ENCODE results near the gene TJAP1. TPM values are rescaled to one million over a fixed set of nuclear protein-coding genes. Genes with fewer than 3 reads are reported as not detected.

The TJAP1 gene
- total and polyA plus RNA-seq, 10 donors: 13.5 to 40.0 (median 33.3) TPM

GRCh38 chr6:43452896-43453295 lies 24.5 kb upstream of the TJAP1 start:
- intact Hi-C loops (cut with DNase I; ENCODE audit: low total_unique reads): loop anchor here (5.0 kb wide), 1 partner anchor 54 kb away; no protein-coding TSS in a partner anchor
- Histone ChIP-seq H3K36me3 (peaks cover 0 to 56% (median 42%) of the 10 kb centered on the region in 6 donors), H3K27ac (no peak overlapping the region), H3K4me3 (no peak overlapping the region), H3K27me3 (replicated peaks in 1 of 7) (peaks cover 0 to 34% (median 22%) of the 10 kb centered on the region in 7 donors), H3K9me3 (no peaks in the 10 kb centered on the region), H3K4me1 (peaks cover 0 to 27% (median 20%) of the 10 kb centered on the region in 6 donors)
- TF ChIP-seq POLR2A (IDR thresholded peaks at IDR 0.05): no peak
- TF ChIP-seq, protein P1, sequence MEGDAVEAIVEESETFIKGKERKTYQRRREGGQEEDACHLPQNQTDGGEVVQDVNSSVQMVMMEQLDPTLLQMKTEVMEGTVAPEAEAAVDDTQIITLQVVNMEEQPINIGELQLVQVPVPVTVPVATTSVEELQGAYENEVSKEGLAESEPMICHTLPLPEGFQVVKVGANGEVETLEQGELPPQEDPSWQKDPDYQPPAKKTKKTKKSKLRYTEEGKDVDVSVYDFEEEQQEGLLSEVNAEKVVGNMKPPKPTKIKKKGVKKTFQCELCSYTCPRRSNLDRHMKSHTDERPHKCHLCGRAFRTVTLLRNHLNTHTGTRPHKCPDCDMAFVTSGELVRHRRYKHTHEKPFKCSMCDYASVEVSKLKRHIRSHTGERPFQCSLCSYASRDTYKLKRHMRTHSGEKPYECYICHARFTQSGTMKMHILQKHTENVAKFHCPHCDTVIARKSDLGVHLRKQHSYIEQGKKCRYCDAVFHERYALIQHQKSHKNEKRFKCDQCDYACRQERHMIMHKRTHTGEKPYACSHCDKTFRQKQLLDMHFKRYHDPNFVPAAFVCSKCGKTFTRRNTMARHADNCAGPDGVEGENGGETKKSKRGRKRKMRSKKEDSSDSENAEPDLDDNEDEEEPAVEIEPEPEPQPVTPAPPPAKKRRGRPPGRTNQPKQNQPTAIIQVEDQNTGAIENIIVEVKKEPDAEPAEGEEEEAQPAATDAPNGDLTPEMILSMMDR (IDR thresholded peaks at IDR 0.05 in 8 of 11, conservative IDR thresholded peaks at IDR 0.05 in 3 of 11): no peak
- TF ChIP-seq POLR2AphosphoS5 (IDR thresholded peaks at IDR 0.05): no peak
- no peak for DNase-seq
- WGBS, 5 donors: 88 to 96% (median 93%) methylated on average over 3 to 4 of the region's 4 CpGs

DNA sequence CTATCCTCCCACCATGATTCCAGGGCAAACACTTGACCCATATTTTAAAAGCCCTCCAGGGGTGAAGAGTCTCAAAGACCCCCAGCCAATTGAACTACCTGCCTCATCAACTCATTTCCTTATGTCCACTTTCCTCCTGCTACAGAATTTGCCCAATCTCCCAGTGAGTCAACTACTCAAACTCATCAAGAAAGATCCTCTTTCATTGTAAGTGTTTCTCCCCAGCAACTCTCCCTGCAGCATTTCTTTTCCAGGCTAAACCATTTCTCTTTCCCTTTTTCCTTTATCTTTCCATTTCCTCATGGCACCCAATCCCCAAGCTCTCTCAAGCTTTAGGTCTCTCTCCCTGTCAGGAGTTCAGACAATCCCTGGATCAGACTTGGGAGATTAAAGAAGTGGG lies 23.5 kb upstream of the TJAP1 start:
- intact Hi-C loops (cut with DNase I; ENCODE audit: low total_unique reads): loop anchor here (5.0 kb wide), 1 partner anchor 53 kb away; no protein-coding TSS in a partner anchor
- H3K27ac ChIP-seq: no peak overlapping the region
- no peak overlapping the region for H3K4me3 ChIP-seq
- peaks cover 0 to 27% (median 20%) of the 10 kb centered on the region in 6 donors for H3K4me1 ChIP-seq
- no peaks in the 10 kb centered on the region for H3K9me3 ChIP-seq
- H3K36me3 ChIP-seq: peaks cover 0 to 47% (median 33%) of the 10 kb centered on the region in 6 donors
- TF ChIP-seq POLR2A (IDR thresholded peaks at IDR 0.05): no peak
- no peak for TF ChIP-seq POLR2AphosphoS5 (IDR thresholded peaks at IDR 0.05)
- TF ChIP-seq, protein P1 (IDR thresholded peaks at IDR 0.05 in 8 of 11, conservative IDR thresholded peaks at IDR 0.05 in 3 of 11): no peak
- no peak for DNase-seq
- peaks cover 0 to 42% (median 26%) of the 10 kb centered on the region in 7 donors for H3K27me3 ChIP-seq (replicated peaks in 1 of 7)

DNA sequence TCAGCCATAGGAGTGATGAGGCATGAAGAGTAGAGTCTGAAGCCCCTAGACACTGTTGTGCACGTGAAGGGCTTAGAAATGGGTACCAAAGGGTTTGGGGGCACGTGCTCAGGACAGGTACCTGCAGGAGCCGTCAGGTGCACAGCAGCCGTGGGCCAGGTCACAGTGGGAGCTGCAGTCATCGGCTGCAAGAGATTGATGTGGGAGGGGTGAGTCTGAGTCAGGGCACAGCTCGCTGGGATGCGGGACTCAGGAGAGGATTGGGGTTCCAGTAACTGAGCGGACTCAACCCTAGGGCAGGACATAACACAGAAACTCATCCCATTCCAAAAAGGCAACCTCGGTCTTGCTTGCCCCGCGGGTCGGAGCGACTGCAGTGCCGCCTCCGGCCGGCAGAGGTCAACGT lies 23.1 kb upstream of the TJAP1 start:
- TF ChIP-seq, protein P1 (IDR thresholded peaks at IDR 0.05 in 8 of 11, conservative IDR thresholded peaks at IDR 0.05 in 3 of 11): peak; percentile 87 to 98 (median 95)
- peak; percentile 46 to 74 (median 62) for TF ChIP-seq POLR2AphosphoS5 (IDR thresholded peaks at IDR 0.05)
- no peak for TF ChIP-seq POLR2A (IDR thresholded peaks at IDR 0.05)
- H3K27ac ChIP-seq: peak overlapping the region in 2 of 8 donors; percentile 19 to 50
- peaks cover 0 to 27% (median 20%) of the 10 kb centered on the region in 6 donors for H3K4me1 ChIP-seq
- H3K4me3 ChIP-seq: peak overlapping the region; percentile 48 to 84 (median 58)
- H3K27me3 ChIP-seq (replicated peaks in 1 of 7): peaks cover 0 to 47% (median 26%) of the 10 kb centered on the region in 7 donors
- intact Hi-C loops (cut with DNase I; ENCODE audit: low total_unique reads): loop anchor here (5.0 kb wide), 1 partner anchor 53 kb away; no protein-coding TSS in a partner anchor
- no peaks in the 10 kb centered on the region for H3K9me3 ChIP-seq
- DNase-seq: peak; percentile 76
- peaks cover 0 to 42% (median 29%) of the 10 kb centered on the region in 6 donors for H3K36me3 ChIP-seq
- WGBS, 5 donors: 14 to 50% (median 20%) methylated on average over 8 to 17 of the region's 17 CpGs

GRCh38 chr6:43454696-43455530 lies 22.5 kb upstream of the TJAP1 start:
- Histone ChIP-seq H3K4me1 (peaks cover 0 to 27% (median 20%) of the 10 kb centered on the region in 6 donors), H3K27ac (peak overlapping the region in 3 of 8 donors; percentile 13 to 50 (median 19)), H3K4me3 (peak overlapping the region; percentile 48 to 84 (median 58)), H3K27me3 (replicated peaks in 1 of 7) (peaks cover 0 to 53% (median 26%) of the 10 kb centered on the region in 7 donors), H3K9me3 (no peaks in the 10 kb centered on the region), H3K36me3 (peaks cover 0 to 36% (median 22%) of the 10 kb centered on the region in 6 donors)
- DNase-seq: peak; percentile 95
- intact Hi-C loops (cut with DNase I; ENCODE audit: low total_unique reads): loop anchor here (5.0 kb wide), 1 partner anchor 52 kb away; no protein-coding TSS in a partner anchor
- WGBS, 5 donors: 1 to 4% (median 1%) methylated on average over 55 to 96 of the region's 97 CpGs
- TF ChIP-seq, protein P1 (IDR thresholded peaks at IDR 0.05 in 8 of 11, conservative IDR thresholded peaks at IDR 0.05 in 3 of 11): peak in 5 of 11 experiments; percentile 4 to 46 (median 17)
- no peak for TF ChIP-seq POLR2A (IDR thresholded peaks at IDR 0.05)
- TF ChIP-seq POLR2AphosphoS5 (IDR thresholded peaks at IDR 0.05): peak in 1 of 3 donors; percentile 41
